Kidney epithelial cell (primary cell): ENCODE results near the gene UBXN7. TPM values are rescaled to one million over a fixed set of nuclear protein-coding genes. Genes with fewer than 3 reads are reported as not detected.

Experiments used
- DNase-seq: peaks from one replicate; pipeline ENCODE4 v3.0.0-alpha.2; 2010; ENCODE audit warnings: low read depth
- H3K27me3 ChIP-seq: 2 replicates; pipeline ENCODE4 v1.6.0; 2011; ENCODE audit warnings: low read length; ENCODE audit not compliant: control insufficient read depth, insufficient read depth
- H3K36me3 ChIP-seq: 2 replicates; pipeline ENCODE4 v1.5.1; 2011; ENCODE audit warnings: low read length; ENCODE audit not compliant: control insufficient read depth, insufficient read depth
- H3K4me3 ChIP-seq: 2 replicates; pipeline ENCODE4 v1.5.1; 2011; ENCODE audit warnings: low read depth, mild to moderate bottlenecking, control low read depth, low read length
- total RNA-seq: library from RNA; depleted of rRNA; stranded (reverse); fragments of >200 nt; gene quantifications from 2 replicates; pipeline ENCODE4 v1.2.3, GENCODE V29; 2015
- TF ChIP-seq, protein P1 (sequence below): IDR thresholded peaks from 2 replicates; pipeline ENCODE4 v1.5.1; 2011; ENCODE audit warnings: mild to moderate bottlenecking, moderate library complexity, low read length, control low read depth, inconsistent platforms; ENCODE audit not compliant: insufficient read depth, poor library complexity, severe bottlenecking

The UBXN7 gene
- total RNA-seq, 1 donor from 2014 or later, result 16.4 TPM

DNA sequence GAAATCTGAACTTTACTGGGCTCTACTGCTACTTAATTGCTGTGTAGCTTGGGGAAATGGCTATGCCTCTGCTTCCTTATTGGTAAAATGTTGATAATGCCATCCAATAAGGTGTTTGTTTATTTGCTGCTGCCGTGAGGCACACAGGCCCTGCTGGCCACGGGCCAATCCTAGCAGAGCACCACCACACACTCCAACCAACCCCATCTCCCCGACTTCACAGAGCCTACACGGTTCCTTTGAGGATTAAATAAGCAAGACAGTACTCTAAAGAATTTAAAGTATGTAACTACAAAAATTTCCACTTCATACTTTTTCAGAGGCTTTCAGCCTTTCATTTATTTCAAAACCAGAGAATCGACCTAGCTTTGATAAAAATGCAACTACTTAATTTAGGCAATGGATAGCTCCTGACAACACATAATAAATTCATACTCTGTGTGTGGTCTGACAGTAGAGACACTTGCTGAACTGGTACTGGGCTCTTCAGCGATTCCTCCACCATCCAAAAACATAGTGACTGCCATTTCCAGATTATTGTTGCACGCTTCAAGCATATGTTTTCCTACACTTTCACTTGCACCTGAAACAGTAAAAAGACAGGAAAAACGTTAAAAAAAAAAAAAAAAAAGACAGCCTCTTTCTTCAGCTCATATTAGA, 25.3 kb downstream of the UBXN7 start:
- H3K4me3 ChIP-seq, result no peak overlapping the region
- H3K27me3 ChIP-seq, result no peaks in the 10 kb centered on the region
- DNase-seq, result no peak
- TF ChIP-seq, protein P1, sequence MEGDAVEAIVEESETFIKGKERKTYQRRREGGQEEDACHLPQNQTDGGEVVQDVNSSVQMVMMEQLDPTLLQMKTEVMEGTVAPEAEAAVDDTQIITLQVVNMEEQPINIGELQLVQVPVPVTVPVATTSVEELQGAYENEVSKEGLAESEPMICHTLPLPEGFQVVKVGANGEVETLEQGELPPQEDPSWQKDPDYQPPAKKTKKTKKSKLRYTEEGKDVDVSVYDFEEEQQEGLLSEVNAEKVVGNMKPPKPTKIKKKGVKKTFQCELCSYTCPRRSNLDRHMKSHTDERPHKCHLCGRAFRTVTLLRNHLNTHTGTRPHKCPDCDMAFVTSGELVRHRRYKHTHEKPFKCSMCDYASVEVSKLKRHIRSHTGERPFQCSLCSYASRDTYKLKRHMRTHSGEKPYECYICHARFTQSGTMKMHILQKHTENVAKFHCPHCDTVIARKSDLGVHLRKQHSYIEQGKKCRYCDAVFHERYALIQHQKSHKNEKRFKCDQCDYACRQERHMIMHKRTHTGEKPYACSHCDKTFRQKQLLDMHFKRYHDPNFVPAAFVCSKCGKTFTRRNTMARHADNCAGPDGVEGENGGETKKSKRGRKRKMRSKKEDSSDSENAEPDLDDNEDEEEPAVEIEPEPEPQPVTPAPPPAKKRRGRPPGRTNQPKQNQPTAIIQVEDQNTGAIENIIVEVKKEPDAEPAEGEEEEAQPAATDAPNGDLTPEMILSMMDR, result no peak
- H3K36me3 ChIP-seq, result no peaks in the 10 kb centered on the region

DNA sequence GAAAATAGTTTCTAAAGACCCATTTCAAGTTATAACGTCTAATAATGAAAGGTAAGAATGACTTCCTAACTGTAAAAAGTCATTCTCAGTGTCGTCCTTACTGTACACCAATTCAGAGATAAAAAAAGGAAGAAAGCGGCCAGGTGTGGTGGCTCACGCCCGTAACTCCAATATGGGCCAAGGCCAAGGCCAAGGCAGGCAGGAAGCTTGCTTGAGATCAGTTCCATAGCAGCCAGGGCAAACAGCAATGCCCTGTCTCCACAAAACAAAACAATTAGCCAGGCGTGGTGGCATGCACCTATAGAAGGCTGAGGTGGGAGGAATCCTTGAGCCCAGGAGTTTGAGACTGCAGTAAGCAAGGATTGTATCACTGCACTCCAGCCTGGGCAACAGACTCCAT, 31.9 kb downstream of the UBXN7 start:
- no peaks in the 10 kb centered on the region for H3K36me3 ChIP-seq
- TF ChIP-seq, protein P1, result no peak
- H3K27me3 ChIP-seq, result no peaks in the 10 kb centered on the region
- no peak overlapping the region for H3K4me3 ChIP-seq
- DNase-seq, result no peak

DNA sequence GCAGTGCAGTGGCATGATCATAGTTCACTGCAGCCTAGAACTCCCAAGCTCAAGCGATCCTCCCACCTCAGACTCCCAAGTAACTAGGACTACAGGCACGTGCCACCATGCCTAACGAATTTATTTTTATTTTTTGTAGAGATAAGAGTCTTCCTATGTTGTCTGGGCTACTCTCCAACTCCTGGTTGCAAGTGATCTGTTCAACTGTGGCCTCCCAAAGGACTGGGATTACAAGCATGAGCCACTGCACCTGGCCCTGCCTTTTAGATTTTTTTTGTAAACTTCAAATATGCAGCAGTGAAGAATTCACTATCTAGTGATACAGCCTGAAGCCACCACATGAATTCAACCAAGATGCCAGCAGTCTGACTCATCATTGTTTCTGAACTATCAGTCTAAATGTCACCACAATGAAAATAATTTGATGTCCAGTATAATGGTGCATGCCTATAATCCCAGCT, 32.7 kb downstream of the UBXN7 start:
- DNase-seq, result peak; percentile 23
- TF ChIP-seq, protein P1, result no peak
- Histone ChIP-seq H3K27me3 (no peaks in the 10 kb centered on the region), H3K36me3 (no peaks in the 10 kb centered on the region), H3K4me3 (no peak overlapping the region)

DNA sequence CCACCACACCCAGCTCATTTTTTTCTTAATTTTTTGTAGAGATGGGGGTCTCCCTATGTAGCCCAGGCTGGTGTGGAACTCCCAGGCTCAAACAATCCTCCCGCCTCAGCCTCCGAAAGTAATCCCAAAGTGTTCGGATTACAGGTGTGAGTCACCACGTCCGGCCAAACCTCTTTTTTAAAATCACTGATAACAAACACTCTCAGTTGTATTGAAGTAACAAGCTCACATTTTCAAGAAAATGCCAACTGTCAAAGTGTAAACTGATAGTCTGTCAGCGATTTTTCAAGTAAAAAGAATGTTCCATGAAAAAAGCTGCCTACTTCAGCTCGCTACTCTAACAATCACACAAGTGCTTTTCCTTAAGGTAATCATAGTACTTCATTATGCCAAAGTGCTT, 33.4 kb downstream of the UBXN7 start:
- H3K27me3 ChIP-seq, result no peaks in the 10 kb centered on the region
- no peak for DNase-seq

DNA sequence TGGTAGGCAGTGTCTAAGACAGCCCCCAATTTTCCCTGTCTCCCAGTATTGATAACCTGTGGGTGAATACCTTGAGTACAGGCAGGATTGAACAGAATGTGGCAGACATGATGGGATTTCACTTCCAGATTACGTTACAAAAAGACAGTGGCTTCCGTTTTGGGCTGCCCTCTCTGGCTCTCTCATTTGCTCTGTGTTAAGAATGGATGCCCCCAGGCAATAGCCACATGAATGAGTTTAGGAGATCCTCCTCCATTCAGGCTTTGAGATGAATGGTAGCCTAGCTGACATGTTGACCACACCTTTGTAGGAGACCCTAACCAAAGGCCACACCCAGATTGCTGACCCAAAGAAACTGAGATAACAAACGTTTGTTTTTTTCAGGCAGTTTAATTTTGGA, 34.3 kb downstream of the UBXN7 start:
- TF ChIP-seq, protein P1, result no peak
- Histone ChIP-seq H3K4me3 (no peak overlapping the region), H3K27me3 (no peaks in the 10 kb centered on the region), H3K36me3 (no peaks in the 10 kb centered on the region)
- DNase-seq, result no peak

More for the DNA sequence above, 33.4 kb downstream of the UBXN7 start:
- no peaks in the 10 kb centered on the region for H3K36me3 ChIP-seq
- TF ChIP-seq, protein P1, result no peak
- no peak overlapping the region for H3K4me3 ChIP-seq

DNA sequence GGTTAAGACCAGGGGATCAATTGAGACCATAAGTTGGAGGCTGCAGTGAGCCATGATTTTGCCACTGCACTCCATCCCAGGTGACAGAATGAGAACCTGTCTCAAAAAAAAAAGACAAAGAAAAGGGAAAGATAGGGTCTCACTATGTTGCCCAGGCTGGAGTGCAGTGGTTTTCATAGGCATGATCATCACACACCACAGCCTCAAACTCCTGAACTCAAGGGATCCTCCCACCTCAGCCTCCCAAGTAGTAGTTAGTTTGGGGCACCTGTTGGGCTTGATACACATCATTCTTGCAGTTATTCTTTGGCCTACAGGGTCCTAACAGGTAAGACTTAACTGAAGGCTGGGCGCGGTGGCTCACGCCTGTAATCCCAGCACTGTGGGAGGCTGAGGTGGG, 42.1 kb downstream of the UBXN7 start:
- H3K4me3 ChIP-seq, result no peak overlapping the region
- DNase-seq, result no peak
- TF ChIP-seq, protein P1, result no peak

More for the DNA sequence above, 42.1 kb downstream of the UBXN7 start:
- H3K36me3 ChIP-seq, result peaks cover 1% of the 10 kb centered on the region
- no peaks in the 10 kb centered on the region for H3K27me3 ChIP-seq
